Measurements from ENCODE around the gene SLC25A39. TPM values are rescaled to one million over a fixed set of nuclear protein-coding genes. Genes with fewer than 3 reads are reported as not detected.

The SLC25A39 gene
- total and polyA plus RNA-seq, 8 donors, result 42.0 to 351 (median 134) TPM

GRCh38 chr17:44362459-44362948 is 37.9 kb upstream of the SLC25A39 start:
- peak in 1 of 2 donors; percentile 63 for DNase-seq
- H3K27me3 ChIP-seq, result peaks cover 0 to 57% (median 15%) of the 10 kb centered on the region in 3 donors
- H3K4me1 ChIP-seq, result peaks cover 18 to 41% (median 31%) of the 10 kb centered on the region in 4 donors
- no peaks in the 10 kb centered on the region for H3K9me3 ChIP-seq
- TF ChIP-seq POLR2AphosphoS5 (IDR thresholded peaks at IDR 0.05) (no peak), POLR2A (IDR thresholded peaks at IDR 0.05) (no peak), CTCF (IDR thresholded peaks at IDR 0.05) (no peak), EP300 (IDR thresholded peaks at IDR 0.05) (no peak)
- peak overlapping the region in 1 of 5 donors; percentile 77 for H3K27ac ChIP-seq
- intact Hi-C loops (cut with DNase I; ENCODE audit: low total_unique reads), result no loop called here
- 19 to 25% (median 20%) methylated on average over 6 to 11 of the region's 11 CpGs for WGBS, 5 donors
- H3K36me3 ChIP-seq, result no peaks in the 10 kb centered on the region
- H3K4me3 ChIP-seq, result peak overlapping the region; percentile 57 to 81 (median 68)

GRCh38 chr17:44361292-44362260 is 37.0 kb upstream of the SLC25A39 start:
- intact Hi-C loops (cut with DNase I; ENCODE audit: low total_unique reads), result no loop called here
- no peak for TF ChIP-seq POLR2A (IDR thresholded peaks at IDR 0.05)
- TF ChIP-seq EP300 (IDR thresholded peaks at IDR 0.05), result no peak
- TF ChIP-seq POLR2AphosphoS5 (IDR thresholded peaks at IDR 0.05), result no peak
- TF ChIP-seq CTCF (IDR thresholded peaks at IDR 0.05), result no peak
- H3K36me3 ChIP-seq, result no peaks in the 10 kb centered on the region
- no peaks in the 10 kb centered on the region for H3K9me3 ChIP-seq
- H3K4me1 ChIP-seq, result peaks cover 18 to 41% (median 31%) of the 10 kb centered on the region in 4 donors
- no peak overlapping the region for H3K27ac ChIP-seq
- peaks cover 0 to 57% (median 15%) of the 10 kb centered on the region in 3 donors for H3K27me3 ChIP-seq
- 47 to 53% (median 49%) methylated on average over 10 to 11 of the region's 11 CpGs for WGBS, 5 donors
- peak in 1 of 2 donors; percentile 56 for DNase-seq
- no peak overlapping the region for H3K4me3 ChIP-seq

GRCh38 chr17:44360826-44361225 is 36.2 kb upstream of the SLC25A39 start:
- peak in 1 of 2 donors; percentile 89 for DNase-seq
- no peaks in the 10 kb centered on the region for H3K36me3 ChIP-seq
- H3K27ac ChIP-seq, result no peak overlapping the region
- H3K9me3 ChIP-seq, result no peaks in the 10 kb centered on the region
- H3K4me1 ChIP-seq, result peaks cover 18 to 41% (median 31%) of the 10 kb centered on the region in 4 donors
- intact Hi-C loops (cut with DNase I; ENCODE audit: low total_unique reads), result no loop called here
- peaks cover 0 to 53% (median 15%) of the 10 kb centered on the region in 3 donors for H3K27me3 ChIP-seq
- no peak for TF ChIP-seq EP300 (IDR thresholded peaks at IDR 0.05)
- no peak for TF ChIP-seq POLR2A (IDR thresholded peaks at IDR 0.05)
- TF ChIP-seq POLR2AphosphoS5 (IDR thresholded peaks at IDR 0.05), result no peak
- no peak for TF ChIP-seq CTCF (IDR thresholded peaks at IDR 0.05)
- WGBS, 5 donors, result 32 to 57% (median 42%) methylated on average over 2 to 5 of the region's 5 CpGs
- H3K4me3 ChIP-seq, result no peak overlapping the region

GRCh38 chr17:44360144-44360533 is 35.5 kb upstream of the SLC25A39 start:
- DNase-seq, result no peak
- peaks cover 0 to 51% (median 15%) of the 10 kb centered on the region in 3 donors for H3K27me3 ChIP-seq
- 38 to 68% (median 59%) methylated on average over 6 of the region's 6 CpGs for WGBS, 5 donors
- no peak for TF ChIP-seq POLR2AphosphoS5 (IDR thresholded peaks at IDR 0.05)
- TF ChIP-seq CTCF (IDR thresholded peaks at IDR 0.05), result no peak
- TF ChIP-seq EP300 (IDR thresholded peaks at IDR 0.05), result no peak
- no peak for TF ChIP-seq POLR2A (IDR thresholded peaks at IDR 0.05)
- no peaks in the 10 kb centered on the region for H3K9me3 ChIP-seq
- intact Hi-C loops (cut with DNase I; ENCODE audit: low total_unique reads), result no loop called here
- no peak overlapping the region for H3K27ac ChIP-seq
- no peak overlapping the region for H3K4me3 ChIP-seq
- H3K36me3 ChIP-seq, result no peaks in the 10 kb centered on the region
- H3K4me1 ChIP-seq, result peaks cover 18 to 41% (median 31%) of the 10 kb centered on the region in 4 donors
